ENCODE measurements around the gene YY1. TPM values are rescaled to one million over a fixed set of nuclear protein-coding genes. Genes with fewer than 3 reads are reported as not detected.

Gene YY1
- total and polyA plus RNA-seq, 2 experiments from 2014 or later: 32.6 to 58.5 TPM

DNA sequence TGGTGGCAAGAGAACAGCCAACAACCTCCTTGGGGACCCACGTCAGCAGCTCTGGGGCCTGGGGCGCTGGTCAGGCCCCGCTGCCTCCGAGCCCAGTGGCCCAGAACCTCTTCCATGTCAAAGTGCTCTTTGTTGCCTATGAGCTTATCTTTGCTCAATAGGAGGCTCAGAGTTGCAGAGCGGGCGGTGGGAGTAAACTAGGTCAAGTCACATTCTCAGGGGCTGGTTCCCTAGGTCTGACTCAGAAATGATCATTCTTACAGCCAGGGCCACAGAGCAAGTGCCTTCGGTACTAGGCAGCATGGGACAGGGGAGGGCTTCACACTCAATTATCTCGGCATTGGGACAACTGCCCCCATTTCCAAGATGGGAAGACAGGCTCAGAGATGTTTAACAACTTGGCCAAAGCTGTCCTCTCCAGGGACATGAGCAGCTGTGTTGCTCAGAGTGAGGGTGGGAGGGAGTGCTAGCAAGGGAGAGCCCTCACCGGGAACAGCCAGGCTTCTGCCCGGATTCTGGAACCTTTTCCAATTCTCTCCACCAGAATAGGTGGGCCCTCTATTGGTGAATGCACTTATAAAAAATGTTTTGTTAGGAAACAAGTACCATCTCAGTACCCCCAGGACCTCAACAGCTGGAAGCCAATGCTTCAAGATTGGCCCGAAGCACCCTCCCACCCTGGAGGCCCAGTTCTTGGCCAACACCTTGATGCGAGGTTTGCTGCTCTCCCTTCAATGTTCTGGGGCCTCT lies 55.4 kb downstream of the YY1 start:
- Histone ChIP-seq H3K27ac (no peak overlapping the region), H3K9me2 (replicated peaks; ENCODE audit: insufficient read depth) (no peaks in the 10 kb centered on the region), H3K4me1 (ENCODE audit: insufficient read depth) (peaks cover 7% of the 10 kb centered on the region), H3K4me2 (no peak overlapping the region), H3K36me3 (replicated peaks; ENCODE audit: insufficient read depth, low read depth) (no peaks in the 10 kb centered on the region), H4K20me1 (ENCODE audit: insufficient read depth, poor library complexity, severe bottlenecking) (no peaks in the 10 kb centered on the region), H3K79me2 (peaks cover 8% of the 10 kb centered on the region), H3K4me3 (no peak overlapping the region), H3K27me3 (no peaks in the 10 kb centered on the region), H2AFZ (no peak overlapping the region), H3K9me3 (ENCODE audit: low read depth) (no peaks in the 10 kb centered on the region)
- no peak for DNase-seq (ENCODE audit: low spot score)
- no peak for TF ChIP-seq EZH2 (IDR thresholded peaks at IDR 0.05; ENCODE audit: borderline replicate concordance)
- TF ChIP-seq EZH2phosphoT487 (IDR thresholded peaks at IDR 0.05; ENCODE audit: low read depth, severe bottlenecking, unreplicated experiment): no peak
- TF ChIP-seq, protein P1, sequence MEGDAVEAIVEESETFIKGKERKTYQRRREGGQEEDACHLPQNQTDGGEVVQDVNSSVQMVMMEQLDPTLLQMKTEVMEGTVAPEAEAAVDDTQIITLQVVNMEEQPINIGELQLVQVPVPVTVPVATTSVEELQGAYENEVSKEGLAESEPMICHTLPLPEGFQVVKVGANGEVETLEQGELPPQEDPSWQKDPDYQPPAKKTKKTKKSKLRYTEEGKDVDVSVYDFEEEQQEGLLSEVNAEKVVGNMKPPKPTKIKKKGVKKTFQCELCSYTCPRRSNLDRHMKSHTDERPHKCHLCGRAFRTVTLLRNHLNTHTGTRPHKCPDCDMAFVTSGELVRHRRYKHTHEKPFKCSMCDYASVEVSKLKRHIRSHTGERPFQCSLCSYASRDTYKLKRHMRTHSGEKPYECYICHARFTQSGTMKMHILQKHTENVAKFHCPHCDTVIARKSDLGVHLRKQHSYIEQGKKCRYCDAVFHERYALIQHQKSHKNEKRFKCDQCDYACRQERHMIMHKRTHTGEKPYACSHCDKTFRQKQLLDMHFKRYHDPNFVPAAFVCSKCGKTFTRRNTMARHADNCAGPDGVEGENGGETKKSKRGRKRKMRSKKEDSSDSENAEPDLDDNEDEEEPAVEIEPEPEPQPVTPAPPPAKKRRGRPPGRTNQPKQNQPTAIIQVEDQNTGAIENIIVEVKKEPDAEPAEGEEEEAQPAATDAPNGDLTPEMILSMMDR (IDR thresholded peaks at IDR 0.05; ENCODE audit: poor library complexity): no peak
- 91% methylated on average over 12 of the region's 12 CpGs for WGBS (ENCODE audit: low lambda C conversion rate, missing lambda C conversion rate)

DNA sequence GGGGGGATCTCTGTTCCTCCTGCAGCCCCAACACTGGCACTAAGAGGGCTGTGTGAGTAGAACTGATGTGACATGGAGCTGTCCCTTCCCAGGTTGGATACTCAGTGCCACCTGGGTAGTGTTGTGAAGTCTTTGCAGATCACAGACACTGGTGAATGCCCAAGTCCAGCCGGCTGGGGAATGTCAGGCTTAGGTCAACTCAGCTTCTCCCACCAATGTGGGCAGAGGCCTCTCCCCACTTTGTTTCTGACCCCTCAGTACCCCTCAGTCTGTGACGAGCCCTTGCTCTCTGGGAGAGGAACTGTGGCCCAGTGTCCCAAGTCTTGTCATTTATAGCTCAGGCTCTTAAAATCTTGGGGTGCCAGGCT lies 56.0 kb downstream of the YY1 start:
- no peaks in the 10 kb centered on the region for H3K9me2 ChIP-seq (replicated peaks; ENCODE audit: insufficient read depth)
- no peak overlapping the region for H3K4me3 ChIP-seq
- no peak overlapping the region for H2AFZ ChIP-seq
- no peaks in the 10 kb centered on the region for H3K9me3 ChIP-seq (ENCODE audit: low read depth)
- no peaks in the 10 kb centered on the region for H3K27me3 ChIP-seq
- H3K27ac ChIP-seq: no peak overlapping the region
- no peaks in the 10 kb centered on the region for H4K20me1 ChIP-seq (ENCODE audit: insufficient read depth, poor library complexity, severe bottlenecking)
- H3K36me3 ChIP-seq (replicated peaks; ENCODE audit: insufficient read depth, low read depth): no peaks in the 10 kb centered on the region
- peaks cover 14% of the 10 kb centered on the region for H3K79me2 ChIP-seq
- no peak for TF ChIP-seq EZH2 (IDR thresholded peaks at IDR 0.05; ENCODE audit: borderline replicate concordance)
- no peak for TF ChIP-seq EZH2phosphoT487 (IDR thresholded peaks at IDR 0.05; ENCODE audit: low read depth, severe bottlenecking, unreplicated experiment)
- TF ChIP-seq, protein P1 (IDR thresholded peaks at IDR 0.05; ENCODE audit: poor library complexity): no peak
- no peak for DNase-seq (ENCODE audit: low spot score)
- peaks cover 7% of the 10 kb centered on the region for H3K4me1 ChIP-seq (ENCODE audit: insufficient read depth)
- no peak overlapping the region for H3K4me2 ChIP-seq
- 93% methylated on average over 2 of the region's 2 CpGs for WGBS (ENCODE audit: low lambda C conversion rate, missing lambda C conversion rate)

DNA sequence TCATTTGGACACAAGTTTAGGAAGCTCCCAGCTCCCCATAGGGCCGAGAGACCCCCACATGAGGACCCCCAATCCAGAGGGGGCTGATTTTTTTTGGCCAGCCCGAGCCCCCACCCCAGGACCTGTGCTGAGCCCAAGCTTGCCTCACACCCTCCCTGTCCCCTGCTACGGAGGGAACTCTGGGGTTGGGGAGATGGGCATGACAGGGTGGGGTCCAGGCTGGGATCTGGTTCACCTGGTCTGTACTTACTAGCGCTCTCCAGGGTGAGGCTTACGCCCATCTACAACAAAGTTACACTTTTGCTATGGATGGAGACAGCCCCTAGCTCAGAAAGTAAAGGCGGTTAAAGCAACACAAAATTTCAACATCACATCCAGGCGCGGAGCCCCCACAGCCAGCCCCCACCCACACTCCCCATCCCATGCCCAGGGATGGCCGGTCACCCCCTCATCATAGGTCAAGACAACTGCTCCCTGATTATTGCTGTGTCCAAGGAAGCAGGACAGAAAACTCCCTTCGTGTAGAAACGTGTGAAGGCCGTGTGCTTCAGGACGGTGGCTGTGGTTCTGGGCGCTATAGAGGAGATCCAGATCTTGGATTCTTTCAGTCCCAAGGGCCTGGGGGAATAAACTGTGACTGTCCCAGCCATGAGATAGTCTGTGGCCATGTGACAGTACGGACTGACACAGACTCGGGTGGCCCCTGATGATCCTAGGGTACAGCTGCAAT lies 56.6 kb downstream of the YY1 start:
- H2AFZ ChIP-seq: no peak overlapping the region
- H3K4me1 ChIP-seq (ENCODE audit: insufficient read depth): peaks cover 7% of the 10 kb centered on the region
- H3K9me2 ChIP-seq (replicated peaks; ENCODE audit: insufficient read depth): no peaks in the 10 kb centered on the region
- H3K36me3 ChIP-seq (replicated peaks; ENCODE audit: insufficient read depth, low read depth): no peaks in the 10 kb centered on the region
- H3K79me2 ChIP-seq: peaks cover 20% of the 10 kb centered on the region
- H4K20me1 ChIP-seq (ENCODE audit: insufficient read depth, poor library complexity, severe bottlenecking): no peaks in the 10 kb centered on the region
- DNase-seq (ENCODE audit: low spot score): no peak
- H3K27me3 ChIP-seq: no peaks in the 10 kb centered on the region
- no peak overlapping the region for H3K4me2 ChIP-seq
- TF ChIP-seq EZH2 (IDR thresholded peaks at IDR 0.05; ENCODE audit: borderline replicate concordance) (no peak), EZH2phosphoT487 (IDR thresholded peaks at IDR 0.05; ENCODE audit: low read depth, severe bottlenecking, unreplicated experiment) (no peak)
- TF ChIP-seq, protein P1 (IDR thresholded peaks at IDR 0.05; ENCODE audit: poor library complexity): no peak
- no peak overlapping the region for H3K4me3 ChIP-seq
- no peaks in the 10 kb centered on the region for H3K9me3 ChIP-seq (ENCODE audit: low read depth)
- WGBS (ENCODE audit: low lambda C conversion rate, missing lambda C conversion rate): 94% methylated on average over 16 of the region's 16 CpGs
- no peak overlapping the region for H3K27ac ChIP-seq
